Middle frontal gyrus (tissue), 1 donor: ENCODE measurements around the gene MAGI2.

Experiments
- DNase-seq: peaks from one replicate; pipeline ENCODE4 v3.0.0-alpha.2; 2015; ENCODE audit warnings: low spot score; ENCODE audit errors: extremely low spot score

MAGI2 gene

DNA sequence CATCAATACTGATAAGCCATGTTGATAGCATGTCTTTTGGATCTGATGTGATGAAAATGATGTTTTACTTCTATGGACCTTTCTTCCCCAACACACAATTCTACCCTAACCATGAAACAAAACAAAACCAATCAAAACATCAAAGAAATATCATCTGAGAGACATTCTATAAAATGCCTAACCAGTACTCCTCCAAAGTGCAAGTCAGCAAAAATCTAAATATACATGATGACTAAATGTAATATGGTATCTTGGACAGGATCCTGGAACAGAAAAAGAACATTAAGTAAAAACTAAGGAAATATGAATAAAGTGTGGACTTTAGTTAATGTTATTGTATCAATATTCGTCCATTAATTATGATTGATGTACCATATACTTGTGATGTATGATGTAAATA lies 625.1 kb downstream of the MAGI2 start:
- DNase-seq: no peak

DNA sequence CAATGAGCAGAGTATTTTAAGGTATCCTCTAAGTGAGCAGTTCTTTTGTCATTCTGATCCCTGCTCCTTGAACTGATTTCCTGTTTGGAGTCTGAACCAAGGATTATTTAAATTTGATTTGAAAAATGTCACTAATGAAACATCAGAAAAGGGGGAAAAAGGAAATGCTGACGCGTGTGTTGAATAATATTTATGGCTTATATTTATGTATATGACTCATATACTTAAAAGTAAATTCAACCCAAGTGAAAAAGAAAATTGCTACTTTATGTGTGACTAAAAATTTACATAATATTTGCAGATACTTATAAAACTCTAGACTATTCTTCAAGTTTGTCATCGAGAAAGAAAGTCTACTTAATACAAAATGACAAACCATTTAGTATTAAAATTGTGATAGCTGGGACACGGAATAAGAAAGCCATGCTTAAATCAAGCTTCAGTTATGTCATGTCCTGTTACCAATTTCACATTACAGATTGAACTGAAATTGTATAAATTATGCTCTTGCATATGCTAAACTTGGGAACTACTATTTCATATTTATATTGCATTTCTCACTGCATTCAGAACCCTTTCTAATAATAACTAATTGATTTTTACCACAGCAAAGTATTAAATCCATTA lies 649.9 kb downstream of the MAGI2 start:
- DNase-seq: no peak

DNA sequence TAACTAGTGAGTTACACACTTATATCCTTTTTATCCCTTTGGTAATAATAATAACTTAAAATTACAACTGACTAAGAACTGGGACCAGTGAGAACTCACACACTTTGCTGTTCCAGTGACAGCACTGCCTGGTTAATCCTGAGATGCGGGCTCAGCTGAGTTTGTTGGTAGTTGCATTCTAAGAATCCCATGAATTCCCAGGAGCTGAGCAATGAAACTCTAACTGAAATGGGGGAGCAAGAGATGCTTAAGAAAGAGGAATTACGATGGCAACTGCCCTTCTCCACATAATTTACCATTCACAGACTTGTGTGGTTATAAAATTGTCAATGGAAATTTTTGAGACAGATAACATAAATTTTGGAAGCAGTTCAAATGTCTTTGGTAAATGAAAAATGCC lies 659.4 kb downstream of the MAGI2 start:
- DNase-seq: no peak

DNA sequence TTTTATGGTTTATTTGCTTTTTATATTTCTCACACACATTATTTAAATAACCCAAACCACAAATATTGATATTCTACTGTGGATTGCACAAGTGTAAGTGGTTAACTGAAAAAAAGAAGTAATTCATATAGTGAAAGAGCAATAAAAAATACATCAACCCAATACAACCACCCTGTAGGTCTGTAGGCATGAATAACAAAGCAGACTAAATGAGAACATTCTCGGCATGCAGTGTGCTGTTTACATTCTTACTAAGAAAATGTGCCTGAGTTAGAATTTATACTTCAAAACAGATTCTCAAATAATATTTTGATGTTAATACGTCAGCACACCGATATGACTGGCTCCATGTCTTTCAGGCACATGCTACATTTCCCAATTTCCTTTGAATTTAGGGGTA lies 660.8 kb downstream of the MAGI2 start:
- no peak for DNase-seq

DNA sequence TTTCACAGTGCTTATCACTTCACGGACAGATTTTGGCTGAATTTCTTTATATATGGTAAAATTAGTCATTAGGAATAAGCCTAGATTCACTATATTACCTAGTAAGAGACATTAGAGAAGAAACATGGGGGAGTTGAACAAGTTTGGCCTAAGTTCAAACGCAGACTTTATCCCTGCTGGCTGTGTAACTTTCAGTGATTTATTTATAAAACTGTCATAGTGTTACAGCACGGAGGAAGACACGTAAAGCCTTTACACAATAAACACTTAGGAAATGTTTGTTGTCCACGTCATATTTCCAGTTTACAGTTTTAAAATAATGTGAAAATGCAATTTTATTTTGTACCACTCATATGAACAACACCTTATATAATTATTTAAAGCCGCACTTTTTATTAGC lies 661.5 kb downstream of the MAGI2 start:
- DNase-seq: no peak

DNA sequence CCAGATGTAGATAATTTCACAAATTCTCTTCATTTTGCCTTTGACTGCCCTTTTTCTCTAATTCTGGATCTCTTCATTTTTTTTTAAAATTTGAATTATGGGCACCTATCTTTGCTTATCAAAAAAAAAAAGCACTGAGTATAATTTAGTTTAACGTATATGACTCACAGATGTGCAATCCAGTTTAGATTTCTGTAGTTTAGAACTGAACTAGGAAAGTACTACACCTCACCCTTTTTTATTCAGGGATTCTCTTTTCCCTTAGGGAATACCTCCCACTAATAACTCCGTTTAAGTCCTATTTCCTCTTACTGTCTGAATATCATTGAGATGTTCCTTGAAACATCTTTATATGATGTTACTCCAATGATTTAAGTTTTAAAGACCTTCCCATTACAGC lies 665.0 kb downstream of the MAGI2 start:
- DNase-seq: no peak

DNA sequence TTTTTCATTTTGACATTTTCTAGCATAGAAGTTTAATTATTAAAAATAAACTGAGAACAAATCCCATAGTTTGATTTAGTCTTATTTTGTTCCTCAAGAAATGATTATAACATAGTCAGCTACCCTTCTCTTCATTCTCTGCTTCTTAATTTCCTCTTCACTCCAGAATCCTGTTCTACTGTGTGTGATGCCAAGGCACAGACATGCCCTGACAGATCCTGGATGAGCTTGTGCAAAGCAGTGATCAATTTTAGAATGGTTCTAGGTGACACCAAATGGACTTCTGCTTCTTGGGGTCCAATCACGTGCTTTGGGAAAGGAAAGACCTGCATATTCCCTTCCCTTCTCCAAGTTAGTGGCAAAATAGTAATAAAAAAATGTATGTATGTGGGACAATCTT lies 665.6 kb downstream of the MAGI2 start:
- no peak for DNase-seq

DNA sequence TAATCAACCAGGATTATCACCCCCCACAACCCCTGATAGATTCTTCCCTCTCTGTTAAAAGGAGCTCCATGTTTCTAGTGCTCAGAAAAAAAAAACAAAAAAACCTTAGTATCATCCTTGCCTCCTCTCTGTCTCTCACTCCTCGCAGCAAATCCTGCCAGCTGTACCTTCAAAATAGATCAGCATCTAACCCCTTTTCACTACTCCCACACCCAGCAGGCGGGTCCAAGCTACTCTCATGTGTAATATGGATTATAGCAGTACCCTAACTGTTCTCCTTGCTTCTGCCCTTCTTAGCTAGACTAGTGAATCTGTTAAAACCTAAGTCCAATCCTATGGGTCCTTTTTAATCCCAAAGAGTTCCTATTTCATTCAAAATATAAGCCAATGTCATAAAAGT lies 667.4 kb downstream of the MAGI2 start:
- DNase-seq: peak; percentile 37

DNA sequence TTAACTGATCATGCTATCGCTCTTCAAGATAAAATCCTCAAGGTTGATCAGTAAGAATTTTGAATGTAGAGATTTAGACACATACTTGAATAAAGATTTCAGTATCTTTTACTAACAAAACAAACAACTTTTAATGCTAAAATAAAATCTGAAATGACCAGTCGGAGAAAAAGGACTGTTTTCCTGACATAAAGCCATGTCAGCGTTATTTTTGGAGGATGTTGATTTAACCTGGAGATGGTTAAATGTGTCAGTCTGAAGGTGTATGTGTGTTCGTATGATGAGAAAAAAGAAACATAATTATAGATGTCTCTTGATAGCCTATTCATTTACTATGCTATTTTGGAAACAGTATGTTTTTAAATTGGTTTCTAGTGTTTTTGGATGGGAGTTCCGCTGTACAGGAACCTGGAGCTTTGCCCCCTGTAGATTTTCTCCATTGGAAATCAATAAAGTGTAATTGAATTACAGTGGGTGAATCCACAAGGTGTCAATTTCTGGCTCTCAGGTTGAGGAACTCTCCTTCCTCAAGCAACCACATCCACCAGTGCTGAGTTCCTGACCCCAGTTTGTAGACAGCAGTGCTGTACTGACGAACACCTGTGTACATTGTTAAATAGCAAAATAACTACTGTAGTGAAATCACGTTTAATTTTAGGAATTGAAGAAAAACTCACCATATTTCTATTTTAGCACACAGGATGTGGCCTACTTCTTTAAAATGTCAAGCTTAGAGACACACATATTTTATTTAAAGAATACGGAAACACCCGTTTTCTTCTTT lies 670.1 kb downstream of the MAGI2 start:
- DNase-seq: no peak

DNA sequence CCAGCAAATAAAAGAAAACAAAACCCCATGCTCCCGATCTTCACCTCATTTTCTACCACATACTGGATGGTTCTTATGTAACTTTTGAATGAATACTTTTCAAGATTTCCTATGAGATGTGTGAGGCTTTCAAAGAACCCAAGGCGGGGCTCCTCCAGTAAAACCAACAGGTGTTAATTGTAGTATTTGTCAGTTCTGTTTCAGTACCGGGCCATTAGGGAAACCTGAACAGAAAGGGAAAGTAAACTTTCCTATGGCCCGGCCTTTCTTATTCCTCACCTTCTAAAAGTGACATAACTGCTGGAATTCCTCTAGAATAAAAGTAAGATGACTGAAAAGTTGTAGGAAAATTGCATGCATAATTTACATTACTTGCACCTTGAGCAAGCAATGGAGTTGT lies 672.9 kb downstream of the MAGI2 start:
- no peak for DNase-seq

DNA sequence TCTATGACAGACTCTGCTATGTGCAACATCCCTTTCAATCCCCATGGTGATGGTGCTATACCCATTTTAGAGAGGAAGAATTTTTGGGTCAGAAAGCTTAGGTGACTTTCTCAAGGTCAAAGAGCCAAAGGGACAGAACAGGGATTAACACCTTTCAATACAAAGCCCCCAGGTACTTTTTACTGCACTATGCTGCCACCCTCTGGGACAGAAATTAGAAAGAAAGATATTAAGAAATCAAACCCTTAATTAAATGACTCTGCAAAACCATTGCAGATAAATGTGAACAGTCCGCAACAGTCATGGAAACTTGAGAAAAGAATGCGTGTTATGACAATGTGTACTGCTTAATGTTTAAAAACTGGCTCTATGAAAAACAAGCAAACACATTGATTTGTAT lies 673.7 kb downstream of the MAGI2 start:
- no peak for DNase-seq

DNA sequence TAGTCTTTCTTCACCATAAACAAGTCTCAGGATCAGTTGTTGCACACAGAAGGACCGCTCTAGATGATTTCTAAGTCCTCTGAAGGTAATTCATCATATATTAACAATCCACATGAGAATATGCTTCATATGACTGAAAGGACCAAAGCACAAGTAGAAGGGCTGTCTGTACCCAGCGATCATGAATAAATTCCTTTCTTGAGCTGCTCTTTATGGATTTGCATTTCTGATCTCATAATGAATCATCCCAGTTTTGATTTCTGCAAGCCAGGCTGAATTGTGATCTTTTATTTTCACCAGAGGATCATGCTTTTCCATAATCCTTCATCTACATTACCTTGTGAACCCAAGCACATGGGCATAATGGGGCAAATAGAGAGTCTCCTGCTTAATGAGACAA lies 675.6 kb downstream of the MAGI2 start:
- no peak for DNase-seq

DNA sequence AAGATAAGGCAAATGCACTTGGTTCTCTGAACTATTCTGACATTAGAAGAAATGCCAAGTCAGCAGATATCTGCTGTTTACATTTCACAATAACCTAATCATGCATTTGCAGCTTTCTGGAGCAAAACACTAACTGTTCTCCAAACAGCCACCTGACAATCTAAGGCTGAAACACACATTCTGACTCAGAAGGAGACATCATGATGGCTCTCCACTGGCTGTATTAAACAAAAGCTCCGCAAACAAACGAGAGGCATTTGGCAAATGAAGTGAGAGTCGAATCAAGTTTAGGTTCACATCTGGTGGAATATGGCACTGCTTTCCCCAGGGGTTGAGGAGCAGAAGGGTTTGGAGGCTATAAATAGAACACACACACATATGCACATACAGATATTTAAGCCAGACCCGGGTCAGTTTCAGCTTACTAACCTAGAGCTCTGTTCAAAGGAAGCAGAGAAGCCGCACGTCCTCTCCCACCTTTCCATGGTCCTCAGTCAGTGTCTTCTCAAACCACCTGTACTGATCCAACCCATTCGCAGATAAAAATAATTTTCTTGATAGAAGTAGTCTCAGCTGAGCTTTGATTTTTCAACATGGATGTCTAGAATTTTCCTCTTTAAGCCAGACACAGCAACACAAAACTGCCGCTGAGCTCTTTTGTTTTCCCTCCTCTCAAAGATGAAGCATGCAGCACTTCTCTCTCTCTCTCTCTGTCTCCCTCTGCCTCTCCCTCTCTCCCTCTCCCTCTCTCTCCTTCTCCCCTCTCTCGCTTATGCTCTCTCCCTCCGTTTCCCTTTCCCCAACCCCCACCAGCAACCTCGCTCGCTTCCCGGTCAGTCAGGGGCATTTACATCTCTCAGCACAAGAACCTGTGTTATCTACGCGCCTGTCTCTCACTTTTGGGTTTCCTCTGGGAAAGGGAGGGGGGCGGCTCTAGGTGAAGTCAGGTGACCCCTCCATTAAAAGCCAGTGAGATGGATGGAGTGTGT lies 682.8 kb downstream of the MAGI2 start:
- DNase-seq: no peak

DNA sequence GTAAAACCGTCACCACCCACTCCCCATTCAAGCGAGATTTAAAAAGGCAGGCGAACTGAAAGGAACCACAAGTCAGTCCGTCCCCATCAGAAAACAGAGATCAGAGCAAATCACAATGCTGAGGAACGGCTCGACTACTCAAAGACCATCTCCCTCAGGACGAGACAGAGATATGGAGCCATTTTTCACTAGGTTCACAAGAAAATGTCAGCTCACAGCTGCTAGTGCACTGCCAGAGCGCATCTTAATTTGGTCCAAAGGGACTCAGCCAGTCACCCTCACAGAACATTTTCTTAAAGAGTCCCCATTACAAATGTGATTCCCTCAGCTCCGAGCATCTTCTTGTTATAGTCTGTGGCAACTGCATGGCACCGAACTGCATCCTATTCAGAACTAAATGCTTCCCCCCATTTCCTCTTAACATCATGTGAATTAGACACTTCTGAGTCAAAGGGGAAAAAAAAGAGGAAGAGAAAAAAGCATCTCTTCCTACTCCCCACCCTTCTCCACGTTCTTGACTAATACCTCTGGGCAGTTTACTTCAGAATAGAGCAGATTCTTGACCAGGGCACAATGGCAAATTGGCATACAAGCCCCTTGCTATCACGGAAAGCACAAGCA lies 683.9 kb downstream of the MAGI2 start:
- no peak for DNase-seq

DNA sequence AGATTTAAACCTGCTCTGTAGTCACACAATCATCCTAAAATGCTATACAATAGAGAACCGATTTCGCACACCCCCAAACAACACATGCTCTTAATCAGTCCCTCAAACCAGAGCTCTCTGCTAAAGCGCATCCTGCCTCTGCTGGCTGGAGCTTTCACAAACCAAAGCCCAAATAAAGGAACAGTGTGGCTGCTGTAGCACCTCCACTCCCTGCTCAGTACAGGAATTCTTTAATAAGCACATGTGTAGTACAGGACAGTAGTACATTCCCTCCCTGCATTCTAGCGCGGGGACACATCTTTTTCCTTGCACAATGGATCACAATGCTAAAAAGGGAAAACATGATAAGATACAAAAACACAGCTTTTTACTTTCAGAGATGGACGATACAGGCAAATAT lies 684.6 kb downstream of the MAGI2 start:
- DNase-seq: peak; percentile 50

DNA sequence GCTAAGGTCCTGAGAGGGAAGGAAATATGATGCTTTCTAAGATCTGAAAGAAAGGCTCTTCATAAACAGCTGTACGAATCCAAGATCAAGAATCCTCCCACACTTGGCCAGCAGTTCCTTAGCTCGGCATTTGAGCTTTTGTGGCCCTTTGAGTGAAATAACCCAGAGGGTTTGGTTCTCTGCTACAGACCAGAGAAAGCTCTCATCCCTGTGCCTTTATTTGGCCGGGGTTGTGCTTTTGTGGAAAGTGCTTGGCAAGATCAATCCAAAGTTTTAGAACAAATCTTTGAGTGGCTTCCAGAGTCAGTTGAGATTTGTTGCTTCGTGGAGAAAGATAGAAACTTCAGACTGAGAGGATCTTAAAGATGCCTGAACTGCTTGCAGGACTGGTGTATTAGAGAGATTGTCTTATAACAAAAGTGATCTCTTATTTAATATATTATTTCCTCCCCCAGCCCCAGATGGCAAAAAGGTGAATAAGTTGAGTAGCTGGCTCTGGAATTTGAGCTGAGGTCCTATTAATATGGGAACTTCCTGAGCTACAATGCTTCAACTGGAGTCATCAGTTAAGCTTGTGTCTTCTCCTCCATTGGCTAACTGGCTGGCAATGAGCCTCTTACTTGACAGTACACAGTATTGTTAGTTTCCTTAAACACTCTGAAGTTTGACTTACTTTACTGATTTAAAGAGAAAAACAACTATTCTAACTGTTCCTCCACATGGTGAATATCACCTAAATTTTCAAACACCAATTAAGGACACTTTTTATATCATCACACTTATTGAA lies 687.3 kb downstream of the MAGI2 start:
- no peak for DNase-seq

DNA sequence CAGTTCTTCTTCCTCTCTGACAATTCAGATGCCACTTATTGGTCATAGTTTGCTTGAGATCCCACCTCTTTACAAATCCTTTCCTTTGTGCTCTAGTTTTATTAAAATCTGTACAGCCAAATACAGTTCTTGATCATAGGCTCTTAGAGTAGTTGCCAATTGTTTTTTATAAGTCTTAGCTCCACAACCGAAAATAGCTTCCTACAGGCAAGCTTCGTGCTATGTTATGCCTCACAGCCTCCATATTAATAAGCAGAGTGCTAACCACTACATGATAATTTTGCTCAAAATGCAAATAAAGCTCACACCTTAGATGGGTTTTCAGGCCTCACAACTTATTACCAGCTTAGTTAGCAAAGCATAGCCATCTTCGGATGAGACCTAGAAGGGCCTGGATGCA lies 688.9 kb downstream of the MAGI2 start:
- DNase-seq: no peak

DNA sequence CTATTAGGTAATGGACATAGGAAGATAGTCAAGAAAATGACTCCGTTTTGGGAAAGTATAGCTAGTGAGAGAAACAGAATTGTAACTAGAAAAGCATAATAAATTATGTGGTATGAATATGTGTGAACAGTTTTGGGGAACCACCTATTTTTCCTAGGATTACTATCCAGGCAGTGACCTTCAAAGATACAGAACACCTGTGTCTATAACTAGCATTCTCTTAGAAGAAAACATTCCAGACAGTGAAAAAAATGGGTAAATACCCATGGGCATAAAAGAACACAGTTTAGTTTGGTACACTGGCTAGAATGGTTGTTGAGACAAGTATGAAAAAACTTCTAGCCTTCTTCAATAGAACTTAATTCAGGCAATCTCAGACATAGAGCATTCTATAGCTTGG lies 690.8 kb downstream of the MAGI2 start:
- no peak for DNase-seq

DNA sequence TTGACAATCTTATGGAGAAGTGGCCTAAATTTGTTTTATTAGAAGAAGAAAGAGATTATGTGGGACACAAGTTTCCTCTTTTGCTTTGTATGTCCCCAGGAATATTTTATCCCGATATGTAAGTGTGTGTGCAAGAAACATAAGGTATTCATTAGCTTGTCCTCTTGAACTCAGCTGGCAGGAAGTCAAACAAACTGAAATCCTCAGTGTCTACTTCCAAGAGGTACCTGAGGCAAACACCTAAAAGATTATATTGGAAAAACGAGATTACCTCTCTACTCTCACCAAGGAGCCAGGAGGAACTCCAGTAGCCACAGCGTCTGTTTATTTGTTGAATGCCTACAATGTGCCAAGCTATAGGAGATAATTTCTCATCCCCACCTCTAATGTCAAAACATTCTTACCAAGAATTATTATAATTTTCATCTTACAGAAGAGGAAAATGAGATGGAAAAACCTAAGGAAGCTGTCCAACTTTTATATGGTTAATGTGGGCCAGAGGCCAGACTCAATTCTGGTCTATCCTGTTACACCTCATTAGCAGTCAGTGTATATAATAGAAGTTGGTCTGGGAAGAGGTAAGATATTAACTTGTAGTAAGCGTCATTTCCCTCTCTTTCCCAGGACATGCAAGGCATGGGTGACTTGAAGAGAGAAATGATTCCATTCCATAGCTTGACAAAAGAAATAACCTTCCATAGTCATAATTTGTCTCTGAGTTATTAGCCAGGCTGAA lies 692.7 kb downstream of the MAGI2 start:
- DNase-seq: no peak

DNA sequence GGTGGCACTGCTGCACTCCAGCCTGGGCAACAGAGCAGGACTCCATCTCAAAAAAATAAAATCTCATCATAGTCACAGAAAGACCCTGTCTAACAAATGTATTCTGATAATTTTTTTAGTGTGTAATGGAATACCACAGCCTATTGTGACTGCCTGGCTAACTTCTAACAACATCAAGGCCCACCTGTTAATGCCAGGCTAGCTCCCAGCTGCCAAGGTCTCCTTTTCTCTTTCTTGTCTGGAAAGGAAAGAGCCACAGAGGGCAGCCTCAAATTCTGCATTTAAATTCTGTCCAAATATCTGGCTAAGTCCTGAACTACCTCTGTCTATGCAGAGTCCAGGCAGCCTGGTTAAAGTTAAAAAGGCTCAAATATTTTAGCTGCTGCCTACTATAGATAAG lies 700.9 kb downstream of the MAGI2 start:
- no peak for DNase-seq
